Adipose tissue (tissue), 3 donors: ENCODE data around the gene PYGM. TPM values are rescaled to one million over a fixed set of nuclear protein-coding genes. Genes with fewer than 3 reads are reported as not detected.

Experiments used
- H3K27ac ChIP-seq: one replicate; pipeline ENCODE4 v1.5.1; 2013; ENCODE audit warnings: low read depth, low read length
- WGBS, 3 donors: extraction: QIAGEN DNeasy Blood & Tissue Kit; methylation state at CpG; one replicate each; pipeline ENCODE4 v1.1.7; 2013; 5-methylcytosine and 5-hydroxymethylcytosine counted together
- polyA plus RNA-seq, 3 donors: library from polyadenylated mRNA; stranded (reverse); fragments of 200-250 nt; gene quantifications; one replicate each; pipeline ENCODE4 v1.2.3, GENCODE V29; 2013
- donor health status: healthy with polysubstance abuse.
- donor health status: Bipolar disorder and iron deficiency.
- donor health status: healthy.

The PYGM gene
- polyA plus RNA-seq, 3 donors: 3.2 to 9.6 (median 8.7) TPM

- WGBS, 3 donors: 87 to 92% (median 90%) methylated on average over 14 to 15 of the region's 15 CpGs
- H3K27ac ChIP-seq: no peak overlapping the region
These were observed 1.3 kb downstream of the PYGM start for GRCh38 chr11:64758330-64759079.

GRCh38 chr11:64757549-64758329, 2.0 kb downstream of the PYGM start:
- 87% methylated on average over 19 of the region's 19 CpGs for WGBS, 3 donors
- H3K27ac ChIP-seq: no peak overlapping the region

- 84 to 91% (median 90%) methylated on average over 13 of the region's 13 CpGs for WGBS, 3 donors
- H3K27ac ChIP-seq: no peak overlapping the region
These were observed 4.0 kb downstream of the PYGM start for GRCh38 chr11:64755681-64756361.

GRCh38 chr11:64754919-64755662, 4.7 kb downstream of the PYGM start:
- no peak overlapping the region for H3K27ac ChIP-seq
- WGBS, 3 donors: 94 to 95% (median 94%) methylated on average over 21 of the region's 21 CpGs

- H3K27ac ChIP-seq: no peak overlapping the region
- WGBS, 3 donors: 85 to 89% (median 87%) methylated on average over 25 to 26 of the region's 26 CpGs
These were observed 5.5 kb downstream of the PYGM start for GRCh38 chr11:64754124-64754918.

GRCh38 chr11:64753380-64754123, 6.2 kb downstream of the PYGM start:
- WGBS, 3 donors: 93 to 96% (median 96%) methylated on average over 43 of the region's 43 CpGs
- H3K27ac ChIP-seq: no peak overlapping the region

- 87 to 92% (median 89%) methylated on average over 7 of the region's 7 CpGs for WGBS, 3 donors
- H3K27ac ChIP-seq: no peak overlapping the region
These were observed 6.8 kb downstream of the PYGM start for GRCh38 chr11:64753019-64753379.

GRCh38 chr11:64752175-64752970, 7.4 kb downstream of the PYGM start:
- 86 to 89% (median 88%) methylated on average over 12 to 14 of the region's 14 CpGs for WGBS, 3 donors
- H3K27ac ChIP-seq: no peak overlapping the region

GRCh38 chr11:64751580-64751979, 8.2 kb downstream of the PYGM start:
- H3K27ac ChIP-seq: no peak overlapping the region

GRCh38 chr11:64751136-64751535, 8.6 kb downstream of the PYGM start:
- H3K27ac ChIP-seq: no peak overlapping the region
- WGBS, 3 donors: 90 to 96% (median 92%) methylated on average over 9 of the region's 9 CpGs

More at GRCh38 chr11:64751580-64751979, 8.2 kb downstream of the PYGM start:
- 93 to 95% (median 95%) methylated on average over 9 of the region's 9 CpGs for WGBS, 3 donors

GRCh38 chr11:64750361-64751054, 9.3 kb downstream of the PYGM start:
- no peak overlapping the region for H3K27ac ChIP-seq
- WGBS, 3 donors: 92 to 93% (median 93%) methylated on average over 13 of the region's 13 CpGs

- 75 to 82% (median 76%) methylated on average over 14 to 15 of the region's 15 CpGs for WGBS, 3 donors
These were observed 11.7 kb downstream of the PYGM start for GRCh38 chr11:64747961-64748665.

GRCh38 chr11:64746486-64746885, 13.3 kb downstream of the PYGM start:
- WGBS, 3 donors: 63 to 75% (median 67%) methylated on average over 10 of the region's 10 CpGs
- H3K27ac ChIP-seq: peak overlapping the region; percentile 13

More at GRCh38 chr11:64747961-64748665, 11.7 kb downstream of the PYGM start:
- H3K27ac ChIP-seq: no peak overlapping the region

GRCh38 chr11:64745521-64746328, 14.0 kb downstream of the PYGM start:
- 1 to 4% (median 2%) methylated on average over 46 to 52 of the region's 52 CpGs for WGBS, 3 donors
- peak overlapping the region; percentile 65 for H3K27ac ChIP-seq

GRCh38 chr11:64745189-64745520, 14.6 kb downstream of the PYGM start:
- 1 to 2% (median 1%) methylated on average over 14 to 20 of the region's 20 CpGs for WGBS, 3 donors
- peak overlapping the region; percentile 65 for H3K27ac ChIP-seq
